ENCODE measurements around the gene SAMD8. TPM values are rescaled to one million over a fixed set of nuclear protein-coding genes. Genes with fewer than 3 reads are reported as not detected.
"Not testable (repeated sequence)": the region's sequence is repeated elsewhere in the genome, so short reads cannot be mapped to it uniquely, and the experiment has no call there.

Gene SAMD8
- total RNA-seq, 1 experiment from 2014 or later: 28.1 TPM

- no peak overlapping the region for H3K27ac Mint-ChIP-seq (ENCODE audit: low read depth, unreplicated experiment)
- no TSS peak for BruUV-seq (replicated peaks)
- TF ChIP-seq CTCF (IDR thresholded peaks at IDR 0.05; ENCODE audit: unreplicated experiment): no peak
- ChIA-PET POLR2A (interaction anchor here (0.5 to 18.0 kb wide), 5 partner anchors 8 to 1309 kb away, joined by 3 to 615 read pairs (median 41); partner anchors contain the start of genes COMTD1, SAMD8 and VDAC2), CTCF (interaction anchor here (0.7 to 1.1 kb wide), 4 partner anchors 14 to 89 kb away, joined by 3 to 5 read pairs (median 4); no protein-coding TSS in a partner anchor)
- peaks cover 63% of the 10 kb centered on the region for H3K4me1 Mint-ChIP-seq (ENCODE audit: insufficient read depth, unreplicated experiment)
- peaks cover 9% of the 10 kb centered on the region for H3K36me3 Mint-ChIP-seq (ENCODE audit: insufficient read depth, unreplicated experiment)
- intact Hi-C loops (cut with micrococcal nuclease): no loop called here
- H3K4me3 Mint-ChIP-seq (ENCODE audit: unreplicated experiment): no peak overlapping the region
- no peaks in the 10 kb centered on the region for H3K9me3 Mint-ChIP-seq (ENCODE audit: unreplicated experiment)
- no peak for DNase-seq (ENCODE audit: unreplicated experiment)
- no peaks in the 10 kb centered on the region for H3K27me3 Mint-ChIP-seq (ENCODE audit: insufficient read depth, unreplicated experiment)
Observed at GRCh38 chr10:75203724-75204123, 92.3 kb downstream of the SAMD8 start.

GRCh38 chr10:75205908-75206307 is 94.5 kb downstream of the SAMD8 start:
- Mint-ChIP-seq H3K4me1 (ENCODE audit: insufficient read depth, unreplicated experiment) (peaks cover 51% of the 10 kb centered on the region), H3K36me3 (ENCODE audit: insufficient read depth, unreplicated experiment) (peaks cover 9% of the 10 kb centered on the region), H3K27ac (ENCODE audit: low read depth, unreplicated experiment) (no peak overlapping the region), H3K9me3 (ENCODE audit: unreplicated experiment) (no peaks in the 10 kb centered on the region), H3K27me3 (ENCODE audit: insufficient read depth, unreplicated experiment) (no peaks in the 10 kb centered on the region), H3K4me3 (ENCODE audit: unreplicated experiment) (no peak overlapping the region)
- intact Hi-C loops (cut with micrococcal nuclease): loop anchor here (1.0 kb wide), 1 partner anchor 24 kb away; no protein-coding TSS in a partner anchor
- BruUV-seq (replicated peaks): no TSS peak
- no peak for TF ChIP-seq CTCF (IDR thresholded peaks at IDR 0.05; ENCODE audit: unreplicated experiment)
- POLR2A ChIA-PET: interaction anchor here (0.5 to 18.0 kb wide), 6 partner anchors 9 to 1475 kb away, joined by 3 to 615 read pairs (median 5); partner anchors contain the start of genes COMTD1 and SAMD8
- CTCF ChIA-PET: interaction anchor here (0.6 to 4.4 kb wide), 8 partner anchors 12 to 1320 kb away, joined by 3 to 21 read pairs (median 5); partner anchors contain the start of gene COMTD1
- DNase-seq (ENCODE audit: unreplicated experiment): no peak

- Mint-ChIP-seq H3K4me1 (ENCODE audit: insufficient read depth, unreplicated experiment) (peaks cover 48% of the 10 kb centered on the region), H3K36me3 (ENCODE audit: insufficient read depth, unreplicated experiment) (peaks cover 14% of the 10 kb centered on the region)
- BruUV-seq (replicated peaks); H3K27me3 Mint-ChIP-seq (ENCODE audit: insufficient read depth, unreplicated experiment); H3K9me3 Mint-ChIP-seq (ENCODE audit: unreplicated experiment); H3K4me3 Mint-ChIP-seq (ENCODE audit: unreplicated experiment); DNase-seq (ENCODE audit: unreplicated experiment); H3K27ac Mint-ChIP-seq (ENCODE audit: low read depth, unreplicated experiment); intact Hi-C loops (cut with micrococcal nuclease): not testable (repeated sequence)
- POLR2A ChIA-PET: interaction anchor here (0.5 to 18.0 kb wide), 6 partner anchors 8 to 1476 kb away, joined by 3 to 615 read pairs (median 6); partner anchors contain the start of gene COMTD1
- CTCF ChIA-PET: interaction anchor here (1.7 to 4.4 kb wide), 4 partner anchors 17 to 24 kb away, joined by 5 to 21 read pairs (median 8); no protein-coding TSS in a partner anchor
Observed at GRCh38 chr10:75206638-75207037, 95.2 kb downstream of the SAMD8 start.

- DNase-seq (ENCODE audit: unreplicated experiment): no peak
- TF ChIP-seq CTCF (IDR thresholded peaks at IDR 0.05; ENCODE audit: unreplicated experiment): no peak
- Mint-ChIP-seq H3K4me1 (ENCODE audit: insufficient read depth, unreplicated experiment) (peaks cover 42% of the 10 kb centered on the region), H3K36me3 (ENCODE audit: insufficient read depth, unreplicated experiment) (peaks cover 15% of the 10 kb centered on the region), H3K9me3 (ENCODE audit: unreplicated experiment) (no peaks in the 10 kb centered on the region), H3K27ac (ENCODE audit: low read depth, unreplicated experiment) (no peak overlapping the region), H3K27me3 (ENCODE audit: insufficient read depth, unreplicated experiment) (no peaks in the 10 kb centered on the region), H3K4me3 (ENCODE audit: unreplicated experiment) (no peak overlapping the region)
- POLR2A ChIA-PET: interaction anchor here (0.6 to 18.0 kb wide), 10 partner anchors 9 to 1037 kb away, joined by 3 to 615 read pairs (median 5); partner anchors contain the start of genes COMTD1 and SAMD8
- intact Hi-C loops (cut with micrococcal nuclease): no loop called here
- BruUV-seq (replicated peaks): no TSS peak
- CTCF ChIA-PET: interaction anchor here (0.6 to 4.4 kb wide), 6 partner anchors 13 to 972 kb away, joined by 3 to 21 read pairs (median 5); partner anchors contain the start of gene COMTD1
Observed at GRCh38 chr10:75207079-75207856, 95.8 kb downstream of the SAMD8 start.
